Vagina (tissue), 2 donors: ENCODE data around the gene HAUS7. TPM values are rescaled to one million over a fixed set of nuclear protein-coding genes. Genes with fewer than 3 reads are reported as not detected.

Source experiments
- DNase-seq, 2 donors: peaks; one replicate each; pipeline ENCODE4 v3.0.0-alpha.2; 2017; ENCODE audit errors: extremely low spot score in 2 of 2
- H3K27ac ChIP-seq: fragments of 200-600 bp; sonication (generic); one replicate; pipeline ENCODE4 v1.5.1; 2019
- H3K27me3 ChIP-seq: fragments of 200-600 bp; sonication (generic); one replicate; pipeline ENCODE4 v1.5.1; 2019
- H3K36me3 ChIP-seq, 2 donors: fragments of 200-600 bp; sonication (generic); one replicate each; pipeline ENCODE4 v1.5.1; 2017 to 2019
- H3K4me1 ChIP-seq: fragments of 200-600 bp; sonication (generic); one replicate; pipeline ENCODE4 v1.5.1; 2019
- H3K4me3 ChIP-seq, 2 donors: fragments of 200-600 bp; sonication (generic); 1 replicate in 1 of 2; 2 replicates in 1 of 2; pipeline ENCODE4 v1.5.1; 2016 to 2019
- H3K9me3 ChIP-seq: fragments of 200-600 bp; sonication (generic); one replicate; pipeline ENCODE4 v1.5.1; 2019
- CTCF ChIP-seq, 3 experiments: fragments of 450-650 bp in 2 of 3; fragments of 200-600 bp in 1 of 3; sonication (generic) in 1 of 3; IDR thresholded peaks; one replicate each; pipeline ENCODE4 v1.5.1; 2017 to 2019; ENCODE audit warnings: antibody characterized with exemption in 3 of 3, mild to moderate bottlenecking in 2 of 3, moderate library complexity in 2 of 3
- POLR2A ChIP-seq, 2 donors: fragments of 450-650 bp; IDR thresholded peaks; one replicate each; pipeline ENCODE4 v1.6.1; 2017; ENCODE audit warnings: antibody characterized with exemption in 2 of 2, mild to moderate bottlenecking in 2 of 2, moderate library complexity in 2 of 2
- POLR2AphosphoS5 ChIP-seq, 2 donors: sonication (generic); formaldehyde crosslinking; IDR thresholded peaks; one replicate each; pipeline ENCODE4 v1.9.0; 2017; ENCODE audit warnings: antibody characterized with exemption in 2 of 2, mild to moderate bottlenecking in 2 of 2, low read depth in 1 of 2; ENCODE audit not compliant: insufficient read depth in 1 of 2
- intact Hi-C: fragments of 100-400 bp; cut with DNase I; formaldehyde crosslinking; loops from one replicate; pipeline ENCODE4 v1.15.1; 2023
- total RNA-seq: library from RNA; depleted of rRNA; stranded (reverse); fragments of >200 nt; gene quantifications from one replicate; pipeline ENCODE4 v1.2.3, GENCODE V29; 2016

HAUS7 gene
- total RNA-seq, 1 donor from 2014 or later, result 17.7 TPM

- no peak overlapping the region for H3K27ac ChIP-seq
- H3K4me1 ChIP-seq, result peaks cover 8% of the 10 kb centered on the region
- no peak for TF ChIP-seq CTCF (IDR thresholded peaks at IDR 0.05)
- TF ChIP-seq POLR2AphosphoS5 (IDR thresholded peaks at IDR 0.05; ENCODE audit: insufficient read depth in 1 of 2, low read depth in 1 of 2), result no peak
- TF ChIP-seq POLR2A (IDR thresholded peaks at IDR 0.05), result no peak
- intact Hi-C loops, result no loop called here
- no peak for DNase-seq
- H3K9me3 ChIP-seq, result no peaks in the 10 kb centered on the region
- no peak overlapping the region for H3K4me3 ChIP-seq
- H3K36me3 ChIP-seq, result no peaks in the 10 kb centered on the region
- H3K27me3 ChIP-seq, result no peaks in the 10 kb centered on the region
Measured at GRCh38 chrX:153409414-153410101, 60.8 kb downstream of the HAUS7 start.

GRCh38 chrX:153408871-153409351, 61.5 kb downstream of the HAUS7 start:
- H3K4me3 ChIP-seq, result no peak overlapping the region
- intact Hi-C loops, result no loop called here
- H3K9me3 ChIP-seq, result no peaks in the 10 kb centered on the region
- no peak for DNase-seq
- TF ChIP-seq POLR2A (IDR thresholded peaks at IDR 0.05) (no peak), CTCF (IDR thresholded peaks at IDR 0.05) (no peak), POLR2AphosphoS5 (IDR thresholded peaks at IDR 0.05; ENCODE audit: insufficient read depth in 1 of 2, low read depth in 1 of 2) (no peak)
- no peaks in the 10 kb centered on the region for H3K36me3 ChIP-seq
- H3K4me1 ChIP-seq, result peaks cover 8% of the 10 kb centered on the region
- no peak overlapping the region for H3K27ac ChIP-seq
- H3K27me3 ChIP-seq, result no peaks in the 10 kb centered on the region

GRCh38 chrX:153408221-153408721, 62.1 kb downstream of the HAUS7 start:
- no peak for DNase-seq
- Histone ChIP-seq H3K27ac (no peak overlapping the region), H3K36me3 (no peaks in the 10 kb centered on the region), H3K9me3 (no peaks in the 10 kb centered on the region), H3K4me1 (peaks cover 8% of the 10 kb centered on the region), H3K27me3 (no peaks in the 10 kb centered on the region), H3K4me3 (no peak overlapping the region)
- TF ChIP-seq POLR2A (IDR thresholded peaks at IDR 0.05), result no peak
- intact Hi-C loops, result no loop called here

GRCh38 chrX:153407736-153408135, 62.6 kb downstream of the HAUS7 start:
- DNase-seq, result no peak
- TF ChIP-seq POLR2A (IDR thresholded peaks at IDR 0.05) (no peak), CTCF (IDR thresholded peaks at IDR 0.05) (no peak), POLR2AphosphoS5 (IDR thresholded peaks at IDR 0.05; ENCODE audit: insufficient read depth in 1 of 2, low read depth in 1 of 2) (no peak)
- Histone ChIP-seq H3K27ac (no peak overlapping the region), H3K27me3 (no peaks in the 10 kb centered on the region), H3K4me3 (no peak overlapping the region), H3K36me3 (no peaks in the 10 kb centered on the region), H3K4me1 (peaks cover 8% of the 10 kb centered on the region), H3K9me3 (no peaks in the 10 kb centered on the region)
- intact Hi-C loops, result no loop called here

- TF ChIP-seq CTCF (IDR thresholded peaks at IDR 0.05), result no peak
- no peak for TF ChIP-seq POLR2AphosphoS5 (IDR thresholded peaks at IDR 0.05; ENCODE audit: insufficient read depth in 1 of 2, low read depth in 1 of 2)
- TF ChIP-seq POLR2A (IDR thresholded peaks at IDR 0.05), result no peak
- no peaks in the 10 kb centered on the region for H3K9me3 ChIP-seq
- H3K27me3 ChIP-seq, result no peaks in the 10 kb centered on the region
- no peak overlapping the region for H3K4me3 ChIP-seq
- no peak for DNase-seq
- H3K27ac ChIP-seq, result no peak overlapping the region
- no peaks in the 10 kb centered on the region for H3K36me3 ChIP-seq
- intact Hi-C loops, result no loop called here
- H3K4me1 ChIP-seq, result peaks cover 5% of the 10 kb centered on the region
Measured at GRCh38 chrX:153406903-153407302, 63.5 kb downstream of the HAUS7 start.
